SH-SY5Y (cell line): ENCODE measurements around the gene P3H2.

Source experiments
- GATA2 ChIP-seq: IDR thresholded peaks from 2 replicates; pipeline ENCODE4 v1.6.1; 2011; ENCODE audit warnings: mild to moderate bottlenecking, low read depth, low read length
- GATA3 ChIP-seq: IDR thresholded peaks from 2 replicates; pipeline ENCODE4 v1.6.1; 2011; ENCODE audit warnings: low read depth, mild to moderate bottlenecking, low read length, moderate library complexity

DNA sequence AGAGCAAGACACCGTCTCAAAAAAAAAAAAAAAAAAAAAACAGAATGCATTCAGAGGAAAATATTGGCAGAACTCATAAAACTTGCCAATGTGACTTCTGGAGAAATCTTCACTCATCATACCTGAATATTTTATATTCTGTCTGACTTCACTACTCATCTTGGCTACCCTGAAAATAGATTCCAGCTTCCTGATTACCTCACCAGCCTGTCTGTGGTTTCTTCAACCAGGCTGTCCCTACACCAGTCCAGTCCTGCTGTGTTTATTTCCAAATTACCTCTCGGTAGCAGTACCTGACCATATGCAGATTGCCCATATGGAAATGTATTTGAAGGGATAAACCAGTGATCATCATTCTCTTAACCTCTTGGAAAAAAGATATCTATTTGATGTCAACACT is 9.3 kb upstream of the P3H2 start:
- TF ChIP-seq GATA3 (no peak), GATA2 (no peak)
